IgD-negative memory B cell (primary cell): ENCODE measurements around the gene RNF126. TPM values are rescaled to one million over a fixed set of nuclear protein-coding genes. Genes with fewer than 3 reads are reported as not detected.
"Not testable (repeated sequence)": the region's sequence is repeated elsewhere in the genome, so short reads cannot be mapped to it uniquely, and the experiment has no call there.

ENCODE experiments used
- H3K27ac Mint-ChIP-seq, 3 donors: one replicate each; pipeline ENCODE4 v1.8.0; 2020 to 2022; ENCODE audit warnings: mild to moderate bottlenecking in 3 of 3, mixed read lengths in 3 of 3, moderate library complexity in 1 of 3
- H3K27me3 Mint-ChIP-seq: one replicate; pipeline ENCODE4 v1.8.0; 2021; ENCODE audit warnings: mixed read lengths
- H3K36me3 Mint-ChIP-seq: one replicate; pipeline ENCODE4 v1.8.0; 2020; ENCODE audit warnings: mild to moderate bottlenecking, mixed read lengths
- H3K4me1 Mint-ChIP-seq, 3 donors: one replicate each; pipeline ENCODE4 v1.8.0; 2020 to 2022; ENCODE audit warnings: mixed read lengths in 3 of 3, mild to moderate bottlenecking in 1 of 3
- H3K4me3 Mint-ChIP-seq, 4 donors: one replicate each; pipeline ENCODE4 v1.8.0; 2020 to 2022; ENCODE audit warnings: mild to moderate bottlenecking in 4 of 4, mixed read lengths in 4 of 4, moderate library complexity in 3 of 4
- H3K9me3 Mint-ChIP-seq, 3 donors: one replicate each; pipeline ENCODE4 v1.8.0; 2020 to 2021; ENCODE audit warnings: mixed read lengths in 3 of 3, mild to moderate bottlenecking in 1 of 3
- polyA plus RNA-seq: library from polyadenylated mRNA; unstranded; fragments of 300-500 nt; fragmentation: Illumina TruSeq; gene quantifications from one replicate; pipeline ENCODE4 v1.2.3, GENCODE V29; 2021

RNF126 gene
- polyA plus RNA-seq, 1 donor from 2014 or later, result 108 TPM

GRCh38 chr19:622666-623065, 40.3 kb downstream of the RNF126 start:
- no peak overlapping the region for H3K27ac Mint-ChIP-seq
- no peaks in the 10 kb centered on the region for H3K9me3 Mint-ChIP-seq
- H3K4me3 Mint-ChIP-seq, result no peak overlapping the region
- H3K27me3 Mint-ChIP-seq, result no peaks in the 10 kb centered on the region
- peaks cover 6% of the 10 kb centered on the region for H3K36me3 Mint-ChIP-seq
- peaks cover 0 to 2% (median 0%) of the 10 kb centered on the region in 3 donors for H3K4me1 Mint-ChIP-seq

GRCh38 chr19:621819-622218, 41.2 kb downstream of the RNF126 start:
- Mint-ChIP-seq H3K27ac (no peak overlapping the region), H3K4me1 (peaks cover 0 to 2% (median 0%) of the 10 kb centered on the region in 3 donors), H3K27me3 (no peaks in the 10 kb centered on the region), H3K36me3 (peaks cover 7% of the 10 kb centered on the region), H3K9me3 (no peaks in the 10 kb centered on the region), H3K4me3 (no peak overlapping the region)

- not testable (repeated sequence) for H3K27me3 Mint-ChIP-seq, H3K36me3 Mint-ChIP-seq, H3K27ac Mint-ChIP-seq, H3K4me3 Mint-ChIP-seq, H3K4me1 Mint-ChIP-seq, H3K9me3 Mint-ChIP-seq
Measured at GRCh38 chr19:621191-621590, 41.8 kb downstream of the RNF126 start.

- no peak overlapping the region for H3K4me3 Mint-ChIP-seq
- H3K27ac Mint-ChIP-seq, result no peak overlapping the region
- H3K36me3 Mint-ChIP-seq, result peaks cover 6% of the 10 kb centered on the region
- peaks cover 4% of the 10 kb centered on the region for H3K27me3 Mint-ChIP-seq
- no peaks in the 10 kb centered on the region for H3K9me3 Mint-ChIP-seq
- peaks cover 3 to 5% (median 3%) of the 10 kb centered on the region in 3 donors for H3K4me1 Mint-ChIP-seq
Measured at GRCh38 chr19:620166-620862, 42.7 kb downstream of the RNF126 start.

GRCh38 chr19:619286-620002, 43.6 kb downstream of the RNF126 start:
- Mint-ChIP-seq H3K9me3 (no peaks in the 10 kb centered on the region), H3K27ac (no peak overlapping the region), H3K36me3 (peaks cover 6% of the 10 kb centered on the region), H3K27me3 (peaks cover 5% of the 10 kb centered on the region), H3K4me1 (peaks cover 3 to 5% (median 3%) of the 10 kb centered on the region in 3 donors), H3K4me3 (no peak overlapping the region)

GRCh38 chr19:618674-619285, 44.2 kb downstream of the RNF126 start:
- Mint-ChIP-seq H3K27ac (no peak overlapping the region), H3K9me3 (no peaks in the 10 kb centered on the region), H3K4me1 (peaks cover 3 to 5% (median 4%) of the 10 kb centered on the region in 3 donors), H3K4me3 (no peak overlapping the region), H3K36me3 (peaks cover 6% of the 10 kb centered on the region), H3K27me3 (peaks cover 6% of the 10 kb centered on the region)

- H3K4me1 Mint-ChIP-seq, result peaks cover 3 to 5% (median 4%) of the 10 kb centered on the region in 3 donors
- peak overlapping the region in 1 of 4 donors; percentile 45 for H3K4me3 Mint-ChIP-seq
- no peaks in the 10 kb centered on the region for H3K9me3 Mint-ChIP-seq
- H3K27me3 Mint-ChIP-seq, result peaks cover 6% of the 10 kb centered on the region
- H3K27ac Mint-ChIP-seq, result no peak overlapping the region
- H3K36me3 Mint-ChIP-seq, result peaks cover 6% of the 10 kb centered on the region
Measured at GRCh38 chr19:618247-618619, 44.8 kb downstream of the RNF126 start.

- Mint-ChIP-seq H3K36me3 (peaks cover 6% of the 10 kb centered on the region), H3K27ac (no peak overlapping the region)
Measured at GRCh38 chr19:617551-618246, 45.3 kb downstream of the RNF126 start.

GRCh38 chr19:616747-617526, 46.1 kb downstream of the RNF126 start:
- Mint-ChIP-seq H3K27ac (peak overlapping the region in 1 of 3 donors; percentile 57), H3K9me3 (no peaks in the 10 kb centered on the region), H3K27me3 (peaks cover 6% of the 10 kb centered on the region), H3K36me3 (peaks cover 6% of the 10 kb centered on the region), H3K4me1 (peaks cover 4 to 6% (median 5%) of the 10 kb centered on the region in 3 donors), H3K4me3 (peak overlapping the region in 1 of 4 donors; percentile 45)

More at GRCh38 chr19:617551-618246, 45.3 kb downstream of the RNF126 start:
- peaks cover 3 to 5% (median 4%) of the 10 kb centered on the region in 3 donors for H3K4me1 Mint-ChIP-seq
- peaks cover 6% of the 10 kb centered on the region for H3K27me3 Mint-ChIP-seq
- H3K4me3 Mint-ChIP-seq, result peak overlapping the region in 1 of 4 donors; percentile 45
- no peaks in the 10 kb centered on the region for H3K9me3 Mint-ChIP-seq

- no peak overlapping the region for H3K4me3 Mint-ChIP-seq
- no peaks in the 10 kb centered on the region for H3K9me3 Mint-ChIP-seq
- H3K4me1 Mint-ChIP-seq, result peaks cover 5 to 8% (median 8%) of the 10 kb centered on the region in 3 donors
- peaks cover 6% of the 10 kb centered on the region for H3K36me3 Mint-ChIP-seq
- H3K27ac Mint-ChIP-seq, result no peak overlapping the region
- peaks cover 7% of the 10 kb centered on the region for H3K27me3 Mint-ChIP-seq
Measured at GRCh38 chr19:616062-616700, 46.8 kb downstream of the RNF126 start.

- Mint-ChIP-seq H3K27me3 (peaks cover 9% of the 10 kb centered on the region), H3K27ac (peak overlapping the region in 2 of 3 donors; percentile 60 to 89), H3K9me3 (no peaks in the 10 kb centered on the region), H3K4me1 (peaks cover 10 to 11% (median 11%) of the 10 kb centered on the region in 3 donors), H3K4me3 (peak overlapping the region in 3 of 4 donors; percentile 74 to 83 (median 82)), H3K36me3 (peaks cover 6% of the 10 kb centered on the region)
Measured at GRCh38 chr19:615619-616018, 47.4 kb downstream of the RNF126 start.

GRCh38 chr19:613732-614567, 49.1 kb downstream of the RNF126 start:
- Mint-ChIP-seq H3K27me3 (peaks cover 9% of the 10 kb centered on the region), H3K4me3 (peak overlapping the region in 2 of 4 donors; percentile 48 to 80), H3K36me3 (peaks cover 4% of the 10 kb centered on the region), H3K27ac (peak overlapping the region in 1 of 3 donors; percentile 62), H3K9me3 (no peaks in the 10 kb centered on the region), H3K4me1 (peaks cover 10 to 13% (median 13%) of the 10 kb centered on the region in 3 donors)

- Mint-ChIP-seq H3K36me3 (peaks cover 1% of the 10 kb centered on the region), H3K27me3 (peaks cover 9% of the 10 kb centered on the region), H3K4me1 (peaks cover 10 to 13% (median 13%) of the 10 kb centered on the region in 3 donors), H3K4me3 (no peak overlapping the region), H3K9me3 (no peaks in the 10 kb centered on the region), H3K27ac (no peak overlapping the region)
Measured at GRCh38 chr19:612941-613340, 50.1 kb downstream of the RNF126 start.
